ENCODE measurements around the gene ZNF652. TPM values are rescaled to one million over a fixed set of nuclear protein-coding genes. Genes with fewer than 3 reads are reported as not detected.
"Not testable (repeated sequence)": the region's sequence is repeated elsewhere in the genome, so short reads cannot be mapped to it uniquely, and the experiment has no call there.

Gene ZNF652
- total RNA-seq, 1 experiment from 2014 or later = 4.5 TPM

DNA sequence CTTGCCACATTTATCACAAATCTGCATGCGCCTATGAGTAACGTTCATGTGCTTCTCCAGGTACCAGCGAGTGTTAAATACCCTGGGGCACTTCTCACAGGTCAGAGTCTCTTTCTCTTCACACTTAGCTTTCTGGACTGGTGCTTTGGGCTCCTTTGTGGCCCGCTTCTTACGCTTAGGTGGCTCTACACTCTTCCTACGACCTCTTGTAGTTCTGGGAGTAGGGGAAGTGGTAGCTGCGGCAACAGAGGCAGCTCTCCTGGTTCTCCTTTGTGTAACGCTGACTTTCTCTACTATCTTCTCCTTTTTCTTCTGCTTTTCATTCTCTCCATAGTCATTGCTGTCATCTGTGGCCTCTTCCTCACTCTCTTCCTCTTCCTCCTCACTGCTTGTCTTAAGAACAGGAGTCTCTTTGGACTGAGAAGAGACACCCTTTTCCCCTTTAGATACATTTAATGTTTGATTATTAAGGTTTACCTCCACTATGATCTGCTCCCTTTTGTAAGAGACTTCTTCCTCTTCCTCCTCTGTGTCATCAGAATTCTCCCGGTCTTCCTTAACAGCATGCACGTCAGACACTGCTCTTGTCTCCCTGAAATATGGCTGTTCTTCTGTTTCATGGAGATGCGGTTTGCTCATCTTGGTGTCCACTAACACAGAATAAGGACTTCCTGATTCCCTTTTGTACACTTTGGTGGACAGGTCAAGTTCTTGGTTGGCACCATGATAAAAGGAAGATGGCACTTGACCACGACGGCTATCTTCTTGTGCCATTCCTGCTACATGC, 45.0 kb downstream of the ZNF652 start:
- no peak for DNase-seq (ENCODE audit: low read depth)

DNA sequence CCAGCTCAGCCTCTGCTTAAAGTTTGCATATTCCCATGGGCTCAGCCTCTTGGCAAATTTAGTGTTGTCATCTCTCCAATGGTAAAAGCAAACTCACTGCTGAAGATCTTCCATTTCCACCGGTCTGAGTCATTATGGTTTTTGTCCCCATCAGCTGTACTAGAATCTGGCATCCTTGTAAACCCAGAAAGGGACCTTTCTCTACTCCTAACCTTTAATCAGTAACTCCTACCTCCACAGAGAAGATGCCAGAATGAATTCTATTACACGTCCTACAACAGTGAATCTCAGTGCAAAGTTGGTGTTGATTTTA, 45.8 kb downstream of the ZNF652 start:
- DNase-seq (ENCODE audit: low read depth) = peak; percentile 11

DNA sequence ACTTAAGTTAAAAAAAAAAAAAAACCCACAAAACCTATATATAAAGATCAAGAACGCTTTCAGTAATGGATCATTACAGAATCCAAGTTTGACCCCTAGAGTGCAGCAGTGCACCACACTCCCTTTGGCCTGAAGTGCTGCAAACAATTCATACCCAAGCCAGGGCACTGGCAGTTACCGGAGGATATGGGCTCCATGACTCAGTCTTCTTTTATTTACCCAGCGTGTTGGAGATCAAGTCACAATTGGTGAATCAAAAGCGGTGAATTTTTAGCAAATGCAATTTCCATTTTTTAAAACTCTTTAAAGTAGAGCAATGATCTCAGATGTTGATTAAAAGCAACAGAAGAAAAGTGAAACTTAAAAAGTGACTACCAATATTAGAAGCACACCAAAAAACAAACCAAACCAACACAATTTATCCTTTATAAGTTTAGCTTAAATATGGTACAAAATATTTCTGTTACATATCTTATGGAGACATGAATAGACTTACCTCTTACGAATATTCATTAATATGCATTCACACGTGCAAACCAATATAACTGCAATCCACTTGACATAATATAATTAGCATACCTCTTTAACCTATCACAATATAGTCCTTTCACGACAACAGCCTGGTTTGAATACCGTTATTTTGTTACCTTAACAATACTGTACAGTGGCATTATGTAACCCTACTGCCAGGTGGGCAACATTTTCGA, 46.3 kb downstream of the ZNF652 start:
- DNase-seq (ENCODE audit: low read depth) = peak; percentile 85

DNA sequence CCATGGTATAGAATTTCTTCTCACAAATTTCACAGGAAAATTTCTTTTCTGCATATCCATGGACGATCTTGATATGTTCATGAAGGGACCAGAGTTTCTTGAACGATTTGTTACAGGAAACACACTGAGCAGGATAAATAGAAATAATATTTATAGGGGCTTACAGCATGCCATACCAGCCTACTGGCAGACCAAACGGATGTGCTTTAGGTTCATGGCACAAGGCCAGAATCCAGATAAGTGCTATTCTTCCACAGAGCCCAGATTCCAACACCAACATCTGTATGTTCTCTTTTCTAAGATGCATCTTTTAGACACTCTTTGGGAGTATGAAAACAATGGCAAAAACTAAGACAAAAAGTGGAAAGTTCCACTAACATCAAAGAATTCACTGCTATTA, 49.3 kb downstream of the ZNF652 start:
- DNase-seq (ENCODE audit: low read depth) = no peak

DNA sequence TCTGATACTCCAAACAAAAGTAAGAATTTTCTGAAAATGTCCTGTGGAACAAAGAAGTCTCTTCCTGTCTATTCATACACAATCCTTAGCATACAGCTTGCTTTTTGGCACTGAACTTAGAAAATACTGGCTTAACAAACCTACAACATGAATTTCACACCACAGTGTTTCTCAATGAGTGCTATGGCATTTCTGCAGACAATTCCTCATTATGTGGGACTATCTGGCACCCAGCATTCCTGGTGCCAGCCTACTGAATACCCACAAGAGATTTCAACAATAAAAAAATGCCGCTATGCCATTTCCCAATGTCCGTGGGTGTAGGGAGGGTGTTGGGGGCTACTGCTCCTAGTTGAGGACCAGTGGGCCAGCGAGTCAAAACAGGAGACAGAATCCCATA, 62.1 kb downstream of the ZNF652 start:
- DNase-seq (ENCODE audit: low read depth) = no peak

DNA sequence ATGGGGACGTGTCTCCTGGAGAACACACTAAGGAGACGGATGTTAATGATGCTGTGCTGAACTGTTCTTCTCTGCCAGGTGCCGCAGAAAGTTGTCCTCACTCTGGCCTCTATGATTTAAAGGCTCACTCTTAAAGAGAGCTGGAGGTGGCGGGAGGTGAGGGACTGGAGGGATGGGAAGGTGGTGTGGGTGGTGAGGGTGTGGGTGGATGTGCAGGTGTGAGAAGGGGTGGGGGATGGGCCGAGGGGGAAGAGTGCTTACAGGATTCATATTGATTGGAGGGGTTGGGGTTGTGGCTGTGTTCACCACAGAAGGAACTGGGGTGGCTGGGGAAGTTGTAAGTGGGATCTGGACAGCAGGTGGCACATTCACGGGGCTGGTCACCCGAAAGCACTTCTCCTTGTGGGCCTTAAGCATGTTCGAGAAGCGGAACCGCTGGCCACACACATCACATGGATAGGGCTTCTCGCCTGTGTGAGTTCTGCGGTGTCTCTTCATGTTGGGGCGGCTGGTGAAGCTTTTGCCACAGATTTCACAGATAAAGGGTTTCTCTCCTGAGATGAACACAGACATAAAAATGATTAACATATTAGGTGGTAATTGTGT, 63.6 kb downstream of the ZNF652 start:
- DNase-seq (ENCODE audit: low read depth) = no peak

DNA sequence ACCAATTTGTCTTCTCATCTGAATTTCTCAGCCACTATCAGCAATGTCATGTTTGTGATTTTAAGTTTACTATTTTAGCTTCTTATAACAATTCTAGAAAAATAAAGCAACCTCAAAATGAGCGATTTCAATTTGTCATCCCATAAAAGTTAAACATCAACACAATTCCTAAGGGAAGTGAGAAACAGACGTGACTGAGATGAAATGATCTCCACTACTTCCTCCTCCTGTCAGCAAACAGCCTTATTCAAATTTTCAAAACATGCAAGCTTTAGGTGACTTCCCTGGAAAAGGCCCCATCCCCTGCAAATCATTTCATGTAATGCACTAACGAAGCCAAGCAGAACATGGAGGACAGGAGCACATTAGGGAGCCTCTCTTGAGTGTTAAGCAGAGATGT, 64.9 kb downstream of the ZNF652 start:
- no peak for DNase-seq (ENCODE audit: low read depth)

DNA sequence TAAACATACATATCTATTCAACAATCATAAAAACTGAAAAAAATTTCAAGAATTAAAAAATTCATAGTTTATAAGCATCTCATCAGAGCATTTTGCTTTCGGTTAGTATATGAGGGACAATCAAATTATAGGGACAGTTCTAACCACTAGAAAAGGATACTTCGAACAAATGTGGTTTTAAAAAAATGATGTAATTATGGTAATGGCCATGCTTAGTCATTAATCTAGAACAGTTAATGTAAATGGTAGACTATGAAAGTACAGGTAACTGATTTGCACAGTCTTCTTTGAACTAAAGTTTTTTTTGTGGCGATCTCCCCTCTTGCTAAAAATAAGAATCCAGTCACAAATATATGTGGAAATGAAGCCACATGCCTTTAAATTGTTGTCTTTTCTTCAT, 67.9 kb downstream of the ZNF652 start:
- DNase-seq (ENCODE audit: low read depth) = no peak

DNA sequence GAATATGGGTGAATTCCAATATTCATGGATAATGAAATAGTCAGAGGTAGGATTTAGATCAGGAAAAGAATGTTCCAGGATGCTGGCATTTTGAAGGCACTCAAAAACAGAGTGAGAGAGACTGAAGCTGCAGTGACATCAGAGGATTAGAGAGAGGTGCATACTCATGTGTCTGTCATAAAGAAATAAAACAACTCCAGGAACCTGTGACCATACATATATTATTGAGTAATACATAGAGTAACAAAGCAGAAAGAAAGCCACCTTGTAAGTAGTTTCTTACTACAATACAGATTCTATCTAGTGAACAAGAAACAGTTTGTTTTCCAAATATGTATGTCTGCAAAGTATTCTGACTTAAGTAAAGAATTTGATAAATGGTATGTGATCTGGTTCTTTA, 69.1 kb downstream of the ZNF652 start:
- no peak for DNase-seq (ENCODE audit: low read depth)

DNA sequence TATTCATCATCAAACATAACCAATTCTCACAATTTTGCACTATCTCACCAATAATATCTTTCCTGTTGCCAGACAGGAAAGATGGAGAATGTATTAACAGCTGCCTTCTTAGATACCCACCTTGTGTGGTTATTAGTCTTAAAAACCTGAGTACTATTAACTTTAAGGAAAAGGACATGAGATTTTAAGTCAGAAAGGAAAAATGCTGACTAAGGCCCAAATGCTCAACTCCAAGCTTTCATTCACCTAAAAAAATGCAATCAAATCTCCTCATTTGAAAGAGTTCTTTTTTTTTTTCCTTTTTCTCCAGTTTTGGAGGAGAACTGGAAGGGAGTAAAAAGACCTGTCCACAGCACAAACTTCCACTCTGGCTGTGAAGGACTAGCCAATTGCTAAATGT, 70.1 kb downstream of the ZNF652 start:
- no peak for DNase-seq (ENCODE audit: low read depth)

DNA sequence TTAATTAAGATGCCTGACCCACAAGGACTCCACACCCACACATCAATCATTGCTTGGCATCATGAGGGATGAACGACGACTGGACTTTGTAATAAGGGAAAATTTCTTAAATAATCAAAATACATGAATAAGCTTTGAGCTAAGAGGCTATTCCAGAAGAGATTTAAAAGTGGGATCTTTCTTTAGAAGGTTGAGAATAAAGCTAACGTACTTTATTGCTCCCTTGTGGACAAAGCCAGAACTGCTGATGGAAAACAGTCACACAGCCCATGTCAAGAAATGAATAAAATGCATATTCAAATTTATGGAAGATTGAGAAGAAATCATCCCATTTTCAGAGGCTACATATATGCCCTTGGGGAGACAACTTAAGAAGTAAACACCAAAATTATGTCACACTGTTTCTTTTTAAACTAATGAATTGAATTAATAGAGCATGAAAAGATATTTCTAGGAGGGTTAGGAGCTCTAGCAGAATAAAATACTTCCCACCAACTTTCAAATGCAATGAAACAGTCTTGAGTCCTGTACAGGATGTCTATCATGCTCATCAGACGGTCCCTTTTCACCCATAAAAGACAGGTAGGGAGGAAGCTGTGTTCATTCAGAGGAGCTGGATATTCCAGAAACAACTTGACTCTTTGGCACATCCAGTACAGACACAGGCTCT, 71.2 kb downstream of the ZNF652 start:
- peak; percentile 11 for DNase-seq (ENCODE audit: low read depth)

DNA sequence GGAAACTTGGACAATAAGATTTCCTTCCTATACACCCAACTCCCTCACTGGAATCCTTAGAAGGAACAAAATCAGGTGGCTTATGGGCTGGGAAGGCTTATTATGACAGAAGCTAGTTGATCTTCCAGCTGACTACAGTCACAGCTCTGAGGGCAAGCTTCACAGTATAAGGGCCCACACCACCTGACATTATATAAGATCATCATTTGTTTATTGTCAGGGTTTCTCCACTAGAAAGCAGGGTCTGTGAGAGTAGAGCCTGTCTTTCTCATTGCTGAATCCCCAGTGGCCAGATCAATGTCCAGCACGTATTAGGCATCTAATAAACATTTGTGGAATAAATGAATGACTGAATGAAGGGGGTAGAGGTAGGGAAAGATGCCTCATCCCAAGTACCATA, 73.7 kb downstream of the ZNF652 start:
- no peak for DNase-seq (ENCODE audit: low read depth)

DNA sequence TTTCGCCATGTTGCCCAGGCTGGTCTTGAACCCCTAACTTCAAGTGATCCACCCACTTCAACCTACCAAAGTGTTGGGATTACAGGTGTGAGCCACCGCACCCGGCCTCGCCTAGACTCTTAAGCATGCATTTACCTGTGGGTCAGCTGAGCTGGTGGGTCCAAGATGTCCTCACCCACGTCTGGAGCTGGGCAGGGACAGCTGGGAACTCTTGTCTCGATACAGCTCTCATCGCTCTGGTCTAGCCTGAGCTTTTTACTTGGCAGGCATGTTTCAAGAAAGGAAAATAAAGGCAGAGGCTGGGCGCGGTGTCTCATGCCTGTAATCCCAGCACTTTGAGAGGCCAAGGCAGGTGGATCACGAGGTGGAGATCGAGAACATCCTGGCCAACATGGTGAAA, 74.6 kb downstream of the ZNF652 start:
- no peak for DNase-seq (ENCODE audit: low read depth)

DNA sequence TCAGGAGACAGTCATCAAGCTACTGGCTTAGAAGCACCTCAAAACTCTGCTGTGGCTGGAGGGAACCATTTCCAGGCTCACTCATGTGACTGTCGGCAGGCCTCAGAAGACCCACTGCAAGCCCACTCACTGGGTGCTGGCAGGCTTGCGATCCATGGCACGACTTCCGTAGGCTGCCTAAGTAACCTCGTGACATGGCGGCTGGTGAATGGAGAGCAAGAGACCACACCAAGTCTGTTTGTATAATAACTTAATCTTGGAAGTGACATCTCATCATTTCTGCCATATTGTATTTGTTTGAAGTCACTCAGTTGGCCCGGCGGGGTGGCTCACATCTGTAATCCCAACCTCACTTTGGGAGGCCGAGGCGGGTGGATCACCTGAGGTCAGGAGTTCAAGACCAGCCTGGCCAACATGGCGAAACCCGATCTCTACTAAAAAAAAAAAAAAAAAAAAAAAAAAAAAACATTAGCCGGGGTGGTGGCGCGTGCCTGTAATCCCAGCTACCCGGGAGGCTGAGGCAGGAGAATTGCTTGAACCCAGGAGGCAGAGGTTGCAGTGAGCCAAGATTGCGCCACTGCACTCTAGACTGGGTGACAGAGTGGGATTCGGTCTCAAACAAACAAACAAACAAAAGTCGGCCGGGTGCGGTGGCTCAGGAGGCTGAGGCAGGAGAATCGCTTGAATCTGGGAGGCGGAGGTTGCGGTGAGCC, 75.6 kb downstream of the ZNF652 start:
- not testable (repeated sequence) for DNase-seq (ENCODE audit: low read depth)

DNA sequence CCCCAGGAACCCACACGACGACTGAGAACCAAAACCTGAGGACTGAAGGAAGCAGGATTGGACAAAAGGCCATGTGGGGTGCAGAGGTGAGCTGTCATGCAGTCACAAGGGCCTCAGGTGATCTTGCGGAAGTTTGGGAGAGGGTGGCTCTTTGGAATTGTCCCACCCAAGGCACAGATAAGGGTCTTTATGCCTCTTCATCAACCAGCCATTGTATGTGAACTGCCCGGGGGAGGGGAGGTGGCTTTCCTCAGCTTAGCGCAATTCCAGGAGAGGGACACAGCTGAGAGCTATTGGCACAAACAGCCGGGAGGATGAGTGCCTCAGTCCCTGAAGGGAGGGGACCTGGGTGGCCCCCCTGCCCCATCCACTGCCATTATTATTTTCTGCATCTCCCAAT, 76.3 kb downstream of the ZNF652 start:
- DNase-seq (ENCODE audit: low read depth) = no peak

DNA sequence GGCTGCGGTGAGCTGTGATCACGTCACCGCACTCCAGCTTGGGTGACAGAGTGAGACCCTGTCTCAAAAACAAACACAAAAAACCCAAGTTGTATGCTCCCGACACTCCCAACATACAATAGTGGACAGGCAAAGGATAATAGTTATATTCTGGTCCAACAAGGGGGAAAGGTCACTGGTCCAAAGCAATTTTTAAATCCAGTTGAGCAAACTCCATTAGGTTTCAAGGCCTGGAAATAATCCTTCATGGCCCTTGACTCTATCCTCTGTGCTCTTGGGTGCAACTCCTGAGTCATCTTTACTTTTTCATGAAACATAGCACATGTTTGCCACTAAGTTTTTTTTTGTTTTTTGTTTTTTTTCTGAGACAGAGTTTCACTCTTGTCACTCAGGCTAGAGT, 81.1 kb downstream of the ZNF652 start:
- no peak for DNase-seq (ENCODE audit: low read depth)

DNA sequence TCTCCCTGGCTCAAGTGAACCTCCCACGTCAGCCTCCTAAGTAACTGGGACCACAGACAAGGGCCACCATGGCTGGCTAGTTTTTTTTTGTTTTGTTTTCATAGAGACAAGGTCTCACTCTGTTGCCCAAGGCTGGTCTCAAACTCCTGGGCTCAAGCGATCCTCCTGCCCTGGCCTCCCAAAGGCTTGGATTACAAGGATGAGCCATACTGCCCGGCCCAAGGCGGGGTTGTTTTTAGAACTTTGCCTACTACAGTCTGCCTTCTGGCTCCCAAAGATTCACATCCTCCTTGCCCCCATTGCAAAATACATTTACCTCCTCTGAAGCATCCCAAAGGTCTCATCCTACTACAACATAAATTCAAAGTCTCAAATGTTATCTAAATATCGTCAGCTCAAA, 82.0 kb downstream of the ZNF652 start:
- no peak for DNase-seq (ENCODE audit: low read depth)

DNA sequence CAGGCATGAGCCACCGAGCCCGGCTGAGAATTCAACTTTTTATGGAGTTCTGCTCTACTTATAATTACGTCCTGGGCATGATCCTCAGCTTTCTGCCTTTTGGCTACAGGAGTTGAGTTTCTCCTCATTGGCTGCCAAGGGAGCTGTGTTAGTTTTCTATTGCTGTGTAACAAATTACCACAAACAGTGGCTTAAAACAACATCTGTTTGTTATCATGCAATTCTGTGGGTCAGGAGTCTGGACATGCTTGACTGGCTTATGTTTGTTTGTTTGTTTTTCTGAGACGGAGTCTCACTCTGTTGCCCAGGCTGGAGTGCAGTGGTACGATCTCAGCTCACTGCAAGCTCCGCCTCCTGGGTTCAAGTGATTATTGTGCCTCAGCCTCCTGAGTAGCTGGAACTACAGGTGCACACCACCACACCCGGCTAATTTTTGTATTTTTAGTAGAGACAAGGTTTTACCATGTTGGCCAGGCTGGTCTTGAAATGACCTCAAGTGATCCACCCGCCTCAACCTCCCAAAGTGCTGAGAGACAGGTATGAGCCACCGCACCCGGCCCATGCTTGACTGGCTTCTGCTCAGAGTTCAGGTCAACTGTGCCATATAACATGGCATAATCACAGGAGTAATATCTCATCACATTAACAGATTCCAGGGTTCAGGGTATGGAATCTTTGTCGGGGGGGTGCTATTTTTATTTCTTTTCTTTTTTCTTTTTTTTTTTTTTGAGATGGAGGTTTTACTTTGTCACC, 82.6 kb downstream of the ZNF652 start:
- not testable (repeated sequence) for DNase-seq (ENCODE audit: low read depth)

DNA sequence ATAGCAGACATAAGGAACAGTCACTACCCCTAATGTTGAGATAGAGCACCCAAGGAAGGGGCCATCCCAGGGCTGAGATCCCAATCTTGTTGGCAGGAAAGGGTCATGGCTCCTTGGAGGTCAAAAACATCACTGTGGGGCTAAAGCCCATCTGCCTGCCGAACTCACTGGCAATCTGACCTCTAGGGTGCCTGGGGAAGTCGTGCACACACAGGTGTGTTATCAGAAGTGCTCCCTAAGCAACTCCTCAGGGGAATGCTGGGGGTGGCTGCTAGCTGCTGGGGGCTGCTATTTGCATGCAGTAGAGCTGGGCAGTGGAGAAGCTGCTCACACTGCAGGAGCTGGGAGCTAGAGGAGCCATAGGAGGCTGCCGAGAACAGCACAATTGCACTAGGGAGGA, 84.0 kb downstream of the ZNF652 start:
- no peak for DNase-seq (ENCODE audit: low read depth)

DNA sequence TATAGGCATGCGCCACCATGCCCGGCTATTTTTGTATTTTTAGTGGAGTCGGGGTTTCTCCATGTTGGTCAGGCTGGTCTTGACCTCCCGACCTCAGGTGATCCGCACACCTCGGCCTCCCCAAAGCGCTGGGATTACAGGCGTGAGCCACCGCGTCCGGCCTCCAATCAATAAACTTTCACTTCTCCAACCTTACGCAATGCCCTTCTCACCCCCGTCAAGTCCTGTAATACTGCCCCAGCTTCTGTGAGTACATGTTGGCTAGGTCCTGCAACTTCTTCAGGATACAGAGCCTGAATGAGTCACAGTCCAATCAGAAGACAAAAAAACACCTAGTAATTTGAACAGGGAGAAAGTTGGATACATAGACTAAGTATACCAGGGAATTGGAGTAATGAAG, 84.4 kb downstream of the ZNF652 start:
- no peak for DNase-seq (ENCODE audit: low read depth)

DNA sequence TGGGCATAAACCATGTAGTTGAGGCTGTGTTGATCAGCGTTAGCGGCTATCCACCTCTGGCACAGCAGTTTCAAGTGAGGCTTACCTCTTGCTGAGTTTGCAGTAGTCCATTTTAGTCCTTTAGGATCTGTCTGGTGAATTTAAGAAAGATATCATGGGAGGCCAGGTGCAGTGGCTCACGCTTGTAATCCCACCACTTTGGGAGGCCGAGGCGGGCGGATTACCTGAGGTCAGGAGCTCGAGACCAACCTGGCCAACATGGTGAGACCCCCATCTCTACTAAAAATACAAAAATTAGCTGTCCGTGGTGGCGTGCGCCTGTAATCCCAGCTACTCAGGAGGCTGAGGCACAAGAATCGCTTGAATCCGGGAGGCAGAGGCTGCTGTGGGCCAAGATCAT, 86.1 kb downstream of the ZNF652 start:
- not testable (repeated sequence) for DNase-seq (ENCODE audit: low read depth)
